ENCODE data around the gene HORMAD1.

DNA sequence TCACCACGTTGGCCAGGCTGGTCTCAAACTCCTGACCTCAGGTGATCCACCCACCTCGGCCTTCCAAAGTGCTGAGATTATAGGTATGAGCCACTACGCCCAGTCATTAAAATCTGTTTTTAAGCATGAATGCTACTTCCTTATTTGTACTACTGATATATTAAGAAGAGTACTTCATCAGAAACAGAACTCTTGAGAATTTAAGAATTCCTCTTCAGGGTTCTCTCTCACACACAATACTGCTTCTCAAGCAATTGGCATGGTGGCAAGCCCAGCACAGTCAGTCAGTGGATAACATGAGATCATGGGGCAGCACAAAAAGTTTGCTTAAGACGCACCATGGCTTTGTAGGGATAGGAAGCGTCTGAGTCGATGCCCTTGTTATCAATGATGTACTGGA lies 30.7 kb upstream of the HORMAD1 start:
- TF ChIP-seq, protein P1, sequence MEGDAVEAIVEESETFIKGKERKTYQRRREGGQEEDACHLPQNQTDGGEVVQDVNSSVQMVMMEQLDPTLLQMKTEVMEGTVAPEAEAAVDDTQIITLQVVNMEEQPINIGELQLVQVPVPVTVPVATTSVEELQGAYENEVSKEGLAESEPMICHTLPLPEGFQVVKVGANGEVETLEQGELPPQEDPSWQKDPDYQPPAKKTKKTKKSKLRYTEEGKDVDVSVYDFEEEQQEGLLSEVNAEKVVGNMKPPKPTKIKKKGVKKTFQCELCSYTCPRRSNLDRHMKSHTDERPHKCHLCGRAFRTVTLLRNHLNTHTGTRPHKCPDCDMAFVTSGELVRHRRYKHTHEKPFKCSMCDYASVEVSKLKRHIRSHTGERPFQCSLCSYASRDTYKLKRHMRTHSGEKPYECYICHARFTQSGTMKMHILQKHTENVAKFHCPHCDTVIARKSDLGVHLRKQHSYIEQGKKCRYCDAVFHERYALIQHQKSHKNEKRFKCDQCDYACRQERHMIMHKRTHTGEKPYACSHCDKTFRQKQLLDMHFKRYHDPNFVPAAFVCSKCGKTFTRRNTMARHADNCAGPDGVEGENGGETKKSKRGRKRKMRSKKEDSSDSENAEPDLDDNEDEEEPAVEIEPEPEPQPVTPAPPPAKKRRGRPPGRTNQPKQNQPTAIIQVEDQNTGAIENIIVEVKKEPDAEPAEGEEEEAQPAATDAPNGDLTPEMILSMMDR (conservative IDR thresholded peaks at IDR 0.05; ENCODE audit: low read depth, low read length): no peak
- TF ChIP-seq EZH2 (IDR thresholded peaks at IDR 0.05; ENCODE audit: borderline replicate concordance, low read depth, low read length, poor library complexity, severe bottlenecking): no peak
